Lower leg skin (tissue), 4 donors: ENCODE results near the gene INSC. TPM values are rescaled to one million over a fixed set of nuclear protein-coding genes. Genes with fewer than 3 reads are reported as not detected.

Experiments
- DNase-seq, 2 donors: peaks; one replicate each; pipeline ENCODE4 v3.0.0-alpha.2; 2019; ENCODE audit warnings: low spot score in 2 of 2
- H3K4me3 ChIP-seq: fragments of 200-600 bp; sonication (generic); 2 replicates; pipeline ENCODE4 v1.5.1; 2017; ENCODE audit warnings: mild to moderate bottlenecking, low read depth; ENCODE audit not compliant: poor library complexity, severe bottlenecking
- POLR2A ChIP-seq, 2 donors: fragments of 450-650 bp; IDR thresholded peaks; one replicate each; pipeline ENCODE4 v1.6.1; 2016 to 2017; ENCODE audit warnings: antibody characterized with exemption in 2 of 2, mild to moderate bottlenecking in 1 of 2, moderate library complexity in 1 of 2
- WGBS, 2 donors: methylation state at CpG; one replicate each; pipeline ENCODE4 v1.1.5; 2018; 5-methylcytosine and 5-hydroxymethylcytosine counted together
- intact Hi-C: fragments of 100-400 bp; cut with DNase I; formaldehyde crosslinking; loops from one replicate; pipeline ENCODE4 v1.15.0; 2023; ENCODE audit warnings: low total_unique reads
- total RNA-seq, 4 donors: library from RNA; depleted of rRNA; stranded (reverse); fragments of >200 nt; gene quantifications; one replicate each; pipeline ENCODE4 v1.1.0, GENCODE V29; 2016
- TF ChIP-seq, protein P1 (sequence below), 3 donors: fragments of 450-650 bp; IDR thresholded peaks; one replicate each; pipeline ENCODE4 v1.5.1; 2016; ENCODE audit warnings: antibody characterized with exemption in 3 of 3, mild to moderate bottlenecking in 3 of 3, moderate library complexity in 2 of 3

The INSC gene
- total RNA-seq, 4 donors from 2014 or later = 0.23 to 0.27 TPM; not detected in 2

DNA sequence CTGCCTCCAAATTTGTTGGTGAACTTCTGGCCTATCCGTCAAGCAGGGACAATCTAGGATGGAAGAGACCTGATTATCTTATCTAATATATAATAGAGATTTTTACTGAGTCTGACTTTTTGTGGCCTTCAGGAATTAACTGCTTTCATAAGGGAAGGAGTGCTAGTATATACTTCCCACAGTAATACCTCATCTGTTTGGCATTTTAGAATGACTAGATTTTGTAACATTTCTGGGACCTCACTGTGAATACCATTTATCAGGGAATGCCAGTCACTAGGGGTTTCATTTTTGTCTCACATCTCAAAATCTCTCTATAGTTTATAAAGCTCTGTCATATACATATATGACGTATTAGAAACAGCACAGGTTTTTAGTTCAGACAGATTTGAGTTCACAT is 114.3 kb downstream of the INSC start:
- DNase-seq = no peak
- no peak overlapping the region for H3K4me3 ChIP-seq
- TF ChIP-seq POLR2A (IDR thresholded peaks at IDR 0.05) = no peak
- TF ChIP-seq, protein P1, sequence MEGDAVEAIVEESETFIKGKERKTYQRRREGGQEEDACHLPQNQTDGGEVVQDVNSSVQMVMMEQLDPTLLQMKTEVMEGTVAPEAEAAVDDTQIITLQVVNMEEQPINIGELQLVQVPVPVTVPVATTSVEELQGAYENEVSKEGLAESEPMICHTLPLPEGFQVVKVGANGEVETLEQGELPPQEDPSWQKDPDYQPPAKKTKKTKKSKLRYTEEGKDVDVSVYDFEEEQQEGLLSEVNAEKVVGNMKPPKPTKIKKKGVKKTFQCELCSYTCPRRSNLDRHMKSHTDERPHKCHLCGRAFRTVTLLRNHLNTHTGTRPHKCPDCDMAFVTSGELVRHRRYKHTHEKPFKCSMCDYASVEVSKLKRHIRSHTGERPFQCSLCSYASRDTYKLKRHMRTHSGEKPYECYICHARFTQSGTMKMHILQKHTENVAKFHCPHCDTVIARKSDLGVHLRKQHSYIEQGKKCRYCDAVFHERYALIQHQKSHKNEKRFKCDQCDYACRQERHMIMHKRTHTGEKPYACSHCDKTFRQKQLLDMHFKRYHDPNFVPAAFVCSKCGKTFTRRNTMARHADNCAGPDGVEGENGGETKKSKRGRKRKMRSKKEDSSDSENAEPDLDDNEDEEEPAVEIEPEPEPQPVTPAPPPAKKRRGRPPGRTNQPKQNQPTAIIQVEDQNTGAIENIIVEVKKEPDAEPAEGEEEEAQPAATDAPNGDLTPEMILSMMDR (IDR thresholded peaks at IDR 0.05) = no peak
- WGBS, 2 donors = 0% methylated on average over 2 of the region's 2 CpGs
- intact Hi-C loops = no loop called here

DNA sequence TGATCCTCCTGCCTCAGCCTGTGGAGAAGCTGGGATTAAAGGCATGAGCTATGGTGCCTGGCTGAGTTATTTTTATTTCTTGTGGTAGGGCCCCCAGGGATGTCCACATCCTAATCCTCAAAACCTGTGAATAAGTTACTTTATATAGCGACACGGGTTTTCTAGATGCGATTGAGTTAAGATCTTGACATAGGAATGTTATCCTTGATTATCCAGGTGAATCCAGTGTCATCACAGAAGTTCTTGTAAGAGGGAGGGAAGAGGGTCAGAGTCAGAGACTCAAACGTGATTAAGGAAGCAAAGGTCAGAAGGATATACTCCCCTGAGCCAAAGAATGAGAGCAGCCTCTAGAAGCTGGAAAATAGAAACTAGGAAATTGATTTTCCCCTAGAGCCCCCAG is 117.8 kb downstream of the INSC start:
- no peak for DNase-seq
- no peak overlapping the region for H3K4me3 ChIP-seq
- intact Hi-C loops = no loop called here
- TF ChIP-seq POLR2A (IDR thresholded peaks at IDR 0.05) = no peak
- TF ChIP-seq, protein P1 (IDR thresholded peaks at IDR 0.05) = no peak
- WGBS, 2 donors = 76 to 81% methylated on average over 4 of the region's 4 CpGs

DNA sequence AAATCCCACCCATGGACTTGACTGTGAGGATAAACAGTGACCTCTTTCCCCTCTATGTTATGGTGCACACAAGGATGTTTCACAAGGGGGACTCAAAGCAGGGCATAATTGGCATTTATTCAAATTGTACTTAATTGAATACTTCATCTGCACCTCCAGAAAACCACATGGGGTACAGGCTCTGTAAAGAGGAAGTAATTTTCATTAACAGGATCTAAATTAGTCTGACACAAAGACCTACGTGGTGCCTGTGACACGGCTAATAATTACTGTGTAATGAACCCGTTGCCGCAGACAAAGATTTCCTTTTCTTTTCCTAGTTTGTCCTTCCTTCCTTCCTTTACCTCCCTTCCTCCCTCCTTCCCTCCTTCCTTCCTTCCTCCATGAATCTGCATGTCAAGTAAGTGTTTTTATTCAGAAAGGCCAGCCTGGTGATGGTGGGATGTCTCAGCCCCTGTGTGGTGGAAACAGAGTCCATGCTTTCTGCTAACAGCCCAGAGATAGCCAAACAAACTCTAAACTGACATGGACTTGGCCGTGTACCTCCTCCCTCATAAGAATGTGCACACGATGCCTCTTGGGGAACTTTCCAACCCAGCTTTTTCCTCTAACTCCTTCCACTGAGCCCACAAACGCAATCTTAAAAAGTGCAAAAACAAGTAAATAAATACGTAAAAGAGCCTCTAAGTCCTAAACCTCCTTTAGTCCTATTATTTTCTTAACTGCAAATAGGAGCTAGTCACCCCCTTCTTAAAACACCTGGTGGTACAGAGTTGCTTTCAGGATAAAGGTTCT is 118.8 kb downstream of the INSC start:
- intact Hi-C loops = no loop called here
- TF ChIP-seq, protein P1 (IDR thresholded peaks at IDR 0.05) = no peak
- no peak for TF ChIP-seq POLR2A (IDR thresholded peaks at IDR 0.05)
- DNase-seq = no peak
- 60 to 64% methylated on average over 8 of the region's 8 CpGs for WGBS, 2 donors
- H3K4me3 ChIP-seq = no peak overlapping the region

DNA sequence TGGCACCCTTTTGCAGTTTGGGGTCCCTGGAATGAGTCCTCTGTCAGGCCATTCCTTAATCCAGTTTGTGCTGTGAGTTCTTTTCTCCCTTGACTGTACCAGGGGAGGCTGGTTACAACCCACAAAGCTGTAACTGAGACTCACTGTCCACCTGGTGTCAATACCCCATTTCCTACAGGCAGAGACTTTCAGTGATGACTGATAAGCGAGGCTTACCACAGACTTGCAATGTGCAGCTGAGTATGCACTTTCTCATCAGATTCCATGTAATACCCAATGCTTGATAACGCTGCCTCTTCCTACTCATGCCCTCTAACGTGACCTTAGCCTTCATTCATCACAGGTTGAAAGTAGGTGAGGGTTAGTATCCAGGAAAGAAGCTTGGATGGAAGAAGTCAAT is 120.1 kb downstream of the INSC start:
- H3K4me3 ChIP-seq = no peak overlapping the region
- DNase-seq = no peak
- WGBS, 2 donors = 79 to 81% methylated on average over 3 of the region's 3 CpGs
- TF ChIP-seq POLR2A (IDR thresholded peaks at IDR 0.05) = no peak
- TF ChIP-seq, protein P1 (IDR thresholded peaks at IDR 0.05) = no peak
- intact Hi-C loops = no loop called here

DNA sequence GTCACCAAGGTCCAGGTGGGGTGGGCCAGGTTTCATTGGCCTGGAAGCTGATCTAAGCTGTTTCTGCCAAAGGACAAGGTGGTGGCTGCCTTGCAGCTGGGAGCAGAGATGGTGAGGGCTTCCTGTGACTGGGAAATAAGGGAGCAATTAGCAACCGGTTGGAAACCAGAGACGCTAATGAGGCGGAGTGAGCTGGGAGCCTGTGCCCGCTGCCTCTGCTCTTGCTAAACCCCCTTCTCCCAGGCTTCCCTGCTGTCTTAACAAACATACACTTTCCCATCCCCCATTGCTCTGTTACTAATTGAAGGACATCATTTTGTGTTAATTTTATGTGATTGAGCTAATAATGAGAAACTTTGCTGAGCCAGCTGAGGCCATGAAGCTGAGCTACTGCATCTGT is 121.8 kb downstream of the INSC start:
- WGBS, 2 donors = 55 to 72% methylated on average over 4 of the region's 4 CpGs
- intact Hi-C loops = no loop called here
- no peak for DNase-seq
- TF ChIP-seq, protein P1 (IDR thresholded peaks at IDR 0.05) = no peak
- no peak for TF ChIP-seq POLR2A (IDR thresholded peaks at IDR 0.05)
- H3K4me3 ChIP-seq = no peak overlapping the region

DNA sequence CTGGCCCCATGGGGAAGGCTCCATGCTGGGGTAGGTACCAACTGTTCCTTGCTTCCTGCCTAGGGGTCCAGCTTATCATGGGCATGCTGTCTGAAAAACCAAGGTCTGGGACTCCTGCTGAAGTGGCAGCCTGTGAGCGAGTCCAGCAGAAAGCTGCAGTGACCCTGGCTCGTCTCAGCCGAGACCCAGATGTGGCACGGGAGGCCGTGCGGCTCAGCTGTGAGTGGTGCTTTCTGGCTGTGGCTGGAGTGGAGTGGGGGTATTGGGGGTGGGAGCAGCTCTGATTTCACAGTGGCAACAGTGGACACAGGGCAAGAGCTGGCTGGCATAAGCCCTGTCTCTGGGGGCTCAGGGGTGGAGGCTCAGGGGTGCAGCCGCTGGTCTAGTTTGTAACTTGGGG is 124.1 kb downstream of the INSC start:
- H3K4me3 ChIP-seq = no peak overlapping the region
- intact Hi-C loops = no loop called here
- 91 to 95% methylated on average over 7 of the region's 7 CpGs for WGBS, 2 donors
- no peak for DNase-seq
- no peak for TF ChIP-seq POLR2A (IDR thresholded peaks at IDR 0.05)
- TF ChIP-seq, protein P1 (IDR thresholded peaks at IDR 0.05) = no peak
